Sigmoid colon (tissue), 4 donors: ENCODE measurements around the gene KLK10.

Experiments used
- CTCF ChIP-seq, 4 experiments: fragments of 450-650 bp in 3 of 4; fragments of 200-600 bp in 1 of 4; IDR thresholded peaks; one replicate each; pipeline ENCODE4 v1.5.1; 2016 to 2019; ENCODE audit warnings: antibody characterized with exemption in 4 of 4, mild to moderate bottlenecking in 3 of 4, moderate library complexity in 2 of 4
- EP300 ChIP-seq, 4 donors: sonication (generic); formaldehyde crosslinking; IDR thresholded peaks; one replicate each; pipeline ENCODE4 v1.6.1; 2017; ENCODE audit warnings: antibody characterized with exemption in 4 of 4
- POLR2A ChIP-seq, 2 donors: fragments of 450-650 bp; IDR thresholded peaks; one replicate each; pipeline ENCODE4 v1.6.1; 2016; ENCODE audit warnings: antibody characterized with exemption in 2 of 2, mild to moderate bottlenecking in 2 of 2, moderate library complexity in 2 of 2
- POLR2AphosphoS5 ChIP-seq, 4 donors: sonication (generic); formaldehyde crosslinking; IDR thresholded peaks; one replicate each; pipeline ENCODE4 v1.6.1; 2017; ENCODE audit warnings: antibody characterized with exemption in 4 of 4

DNA sequence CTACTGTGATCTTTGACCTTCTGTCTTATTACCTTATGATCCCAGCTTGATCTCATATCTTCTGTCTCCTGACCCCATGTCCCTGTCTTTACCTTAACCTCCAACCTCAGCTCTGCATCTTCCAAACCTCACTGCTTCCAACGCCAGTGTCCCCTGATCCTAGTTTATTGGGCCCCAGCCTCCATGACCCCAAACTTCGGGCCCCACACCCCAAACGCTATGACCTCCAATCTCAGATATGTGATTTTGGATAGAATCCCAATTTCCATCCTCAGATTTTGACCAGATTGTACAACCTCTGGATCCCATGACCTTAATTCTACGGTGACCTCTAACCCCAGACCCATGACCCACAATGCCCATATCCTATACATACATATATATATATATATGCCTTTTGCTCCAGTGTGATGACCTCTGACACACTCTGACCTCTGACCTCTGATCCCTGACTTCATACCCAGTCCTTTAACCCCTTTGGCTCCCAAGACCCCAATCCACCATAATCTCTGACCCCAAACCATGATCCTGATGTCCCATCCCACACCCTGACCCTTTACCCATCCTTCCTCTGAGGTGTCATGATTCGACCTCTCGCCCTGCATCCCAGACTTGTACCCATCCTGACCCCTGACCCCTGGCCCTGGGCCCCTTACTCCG, 11.8 kb upstream of the KLK10 start:
- no peak for TF ChIP-seq POLR2A (IDR thresholded peaks at IDR 0.05)
- TF ChIP-seq CTCF (IDR thresholded peaks at IDR 0.05) = no peak
- no peak for TF ChIP-seq POLR2AphosphoS5 (IDR thresholded peaks at IDR 0.05)
- no peak for TF ChIP-seq EP300 (IDR thresholded peaks at IDR 0.05)
